H1 (cell line): ENCODE data around the gene UFD1.

Experiments used
- TBP ChIP-seq: IDR thresholded peaks from 2 replicates; pipeline ENCODE4 v1.6.1; 2011; ENCODE audit warnings: low read depth, low read length, improper control_type of control experiment
- TF ChIP-seq, protein P1 (sequence below): IDR thresholded peaks from 2 replicates; pipeline ENCODE4 v1.6.1; 2011; ENCODE audit warnings: low read depth, mild to moderate bottlenecking, low read length; ENCODE audit not compliant: insufficient read depth
- TF ChIP-seq, protein P2 (sequence below), 3 experiments: IDR thresholded peaks; 1 replicate in 2 of 3; 2 replicates in 1 of 3; pipeline versions ENCODE4 v1.5.1 to v1.6.1; 2011; ENCODE audit warnings: low read length in 3 of 3, mild to moderate bottlenecking in 3 of 3, inconsistent platforms in 2 of 3, low read depth in 1 of 3, moderate library complexity in 1 of 3; ENCODE audit not compliant: insufficient read depth in 1 of 3; ENCODE audit errors: control extremely low read depth in 1 of 3

DNA sequence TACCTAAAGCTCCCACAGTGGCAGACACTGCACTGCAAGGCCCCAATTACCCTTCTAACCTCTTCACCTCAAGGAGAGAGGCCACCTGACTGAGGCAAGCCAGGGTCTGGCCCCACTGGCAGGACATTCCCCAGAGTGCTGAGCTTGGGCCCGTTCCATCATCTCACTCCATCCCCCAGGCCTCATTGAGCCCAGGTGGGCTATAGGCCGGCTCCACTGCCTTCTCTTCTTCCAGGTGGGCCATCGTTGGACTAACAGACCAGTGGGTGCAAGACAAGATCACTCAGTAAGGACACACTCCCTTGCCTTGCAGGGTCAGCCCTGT is 19.8 kb upstream of the UFD1 start:
- TF ChIP-seq, protein P1, sequence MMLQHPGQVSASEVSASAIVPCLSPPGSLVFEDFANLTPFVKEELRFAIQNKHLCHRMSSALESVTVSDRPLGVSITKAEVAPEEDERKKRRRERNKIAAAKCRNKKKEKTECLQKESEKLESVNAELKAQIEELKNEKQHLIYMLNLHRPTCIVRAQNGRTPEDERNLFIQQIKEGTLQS: no peak
- TF ChIP-seq, protein P2, sequence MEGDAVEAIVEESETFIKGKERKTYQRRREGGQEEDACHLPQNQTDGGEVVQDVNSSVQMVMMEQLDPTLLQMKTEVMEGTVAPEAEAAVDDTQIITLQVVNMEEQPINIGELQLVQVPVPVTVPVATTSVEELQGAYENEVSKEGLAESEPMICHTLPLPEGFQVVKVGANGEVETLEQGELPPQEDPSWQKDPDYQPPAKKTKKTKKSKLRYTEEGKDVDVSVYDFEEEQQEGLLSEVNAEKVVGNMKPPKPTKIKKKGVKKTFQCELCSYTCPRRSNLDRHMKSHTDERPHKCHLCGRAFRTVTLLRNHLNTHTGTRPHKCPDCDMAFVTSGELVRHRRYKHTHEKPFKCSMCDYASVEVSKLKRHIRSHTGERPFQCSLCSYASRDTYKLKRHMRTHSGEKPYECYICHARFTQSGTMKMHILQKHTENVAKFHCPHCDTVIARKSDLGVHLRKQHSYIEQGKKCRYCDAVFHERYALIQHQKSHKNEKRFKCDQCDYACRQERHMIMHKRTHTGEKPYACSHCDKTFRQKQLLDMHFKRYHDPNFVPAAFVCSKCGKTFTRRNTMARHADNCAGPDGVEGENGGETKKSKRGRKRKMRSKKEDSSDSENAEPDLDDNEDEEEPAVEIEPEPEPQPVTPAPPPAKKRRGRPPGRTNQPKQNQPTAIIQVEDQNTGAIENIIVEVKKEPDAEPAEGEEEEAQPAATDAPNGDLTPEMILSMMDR (IDR thresholded peaks at IDR 0.05; ENCODE audit: control extremely low read depth in 1 of 3, insufficient read depth in 1 of 3, low read depth in 1 of 3, low read length in 3 of 3): no peak
- no peak for TF ChIP-seq TBP
